Activated T-helper 2 cell treated with anti-CD3 and anti-CD28 coated beads, Interferon-gamma antibody, Interleukin-2, Interleukin-4, amounts not matched to agents 10 μg/mL and 5 μg/mL and 100 μg/mL, durations not matched to agents 14 hours and 24 hours and 36 hours (primary cell): ENCODE results near the gene ACTRT2. TPM values are rescaled to one million over a fixed set of nuclear protein-coding genes. Genes with fewer than 3 reads are reported as not detected.

ENCODE experiments used
- DNase-seq: peaks from one replicate; pipeline ENCODE4 v3.0.0; 2021; ENCODE audit warnings: low spot score
- H3K27ac Mint-ChIP-seq: one replicate; pipeline ENCODE4 v1.8.0; 2021; ENCODE audit warnings: mixed read lengths
- H3K27me3 Mint-ChIP-seq: one replicate; pipeline ENCODE4 v1.8.0; 2021; ENCODE audit warnings: low read depth, mixed read lengths
- H3K36me3 Mint-ChIP-seq: one replicate; pipeline ENCODE4 v1.8.0; 2021; ENCODE audit warnings: low read depth, mixed read lengths
- H3K4me1 Mint-ChIP-seq: one replicate; pipeline ENCODE4 v1.8.0; 2021; ENCODE audit warnings: low read depth, mixed read lengths
- H3K4me3 Mint-ChIP-seq: one replicate; pipeline ENCODE4 v1.8.0; 2021; ENCODE audit warnings: low read depth, mild to moderate bottlenecking, moderate library complexity, mixed read lengths
- H3K9me3 Mint-ChIP-seq: one replicate; pipeline ENCODE4 v1.8.0; 2021; ENCODE audit warnings: mixed read lengths
- intact Hi-C: fragments of 100-400 bp; cut with micrococcal nuclease; formaldehyde crosslinking; loops from one replicate; pipeline ENCODE4 v1.15.1; 2023
- total RNA-seq: library from RNA; stranded (reverse); gene quantifications from 2 replicates; pipeline ENCODE4 v1.2.3, GENCODE V29; 2022

ACTRT2 gene
- not detected in 2 replicates for total RNA-seq

DNA sequence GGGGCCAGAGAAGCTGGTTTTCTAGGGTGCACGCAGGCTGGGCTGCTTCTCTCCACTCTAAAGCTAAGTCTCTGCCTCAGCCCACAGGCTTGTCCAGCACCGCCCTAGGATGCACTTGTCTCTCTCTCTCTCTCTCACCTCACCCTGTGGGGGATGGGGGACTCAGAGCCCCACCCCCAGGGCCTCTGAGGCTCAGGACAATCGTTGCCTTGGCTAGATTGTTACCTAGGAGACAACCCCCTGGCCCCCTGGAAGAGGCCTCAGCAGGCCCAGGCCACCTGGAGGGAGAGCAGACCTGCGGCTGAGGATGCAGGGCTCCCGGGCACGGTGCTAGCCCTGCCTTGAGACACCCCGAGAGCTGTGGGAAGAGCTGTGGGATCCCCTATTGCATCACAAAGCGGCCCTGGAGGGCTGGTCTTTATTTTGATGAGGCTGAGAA, at the start of gene ACTRT2:
Gene ACTRT2 (plus strand): TSS at position 235 of the 439 bp plus-strand sequence. CDS start 220 bp downstream, outside the sequence.
- Mint-ChIP-seq H3K4me3 (no peak within 1 kb of the TSS), H3K27me3 (no peaks in the 10 kb centered on the region), H3K36me3 (no peaks in the 10 kb centered on the region), H3K4me1 (no peaks in the 10 kb centered on the region), H3K27ac (no peak within 1 kb of the TSS), H3K9me3 (no peaks in the 10 kb centered on the region)
- no peak for DNase-seq
- intact Hi-C loops, result no loop called here

DNA sequence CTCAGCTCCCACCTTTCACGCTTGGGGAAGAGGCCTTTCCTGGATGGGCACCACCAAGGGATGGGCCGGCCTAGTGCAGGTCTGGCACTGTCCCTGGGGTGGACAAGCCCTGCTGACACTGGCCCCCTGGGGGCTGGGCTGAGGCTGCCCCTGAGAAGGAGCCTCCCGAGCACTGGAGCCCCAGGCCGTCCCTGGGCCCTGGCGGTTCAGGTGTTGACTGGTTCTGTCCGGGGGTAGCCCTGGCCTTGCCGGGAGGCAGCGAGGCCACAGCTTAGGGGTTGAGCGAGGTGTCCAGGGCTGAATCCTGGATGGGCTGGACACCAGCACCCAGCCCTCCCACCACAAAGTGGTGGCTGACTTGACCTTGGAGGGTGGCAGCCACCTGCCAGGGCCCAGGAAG, 49.7 kb upstream of the ACTRT2 start:
- no peaks in the 10 kb centered on the region for H3K36me3 Mint-ChIP-seq
- no peak for DNase-seq
- no peak overlapping the region for H3K27ac Mint-ChIP-seq
- no peaks in the 10 kb centered on the region for H3K9me3 Mint-ChIP-seq
- H3K27me3 Mint-ChIP-seq, result no peaks in the 10 kb centered on the region
- intact Hi-C loops, result no loop called here
- no peak overlapping the region for H3K4me3 Mint-ChIP-seq
- H3K4me1 Mint-ChIP-seq, result no peaks in the 10 kb centered on the region

DNA sequence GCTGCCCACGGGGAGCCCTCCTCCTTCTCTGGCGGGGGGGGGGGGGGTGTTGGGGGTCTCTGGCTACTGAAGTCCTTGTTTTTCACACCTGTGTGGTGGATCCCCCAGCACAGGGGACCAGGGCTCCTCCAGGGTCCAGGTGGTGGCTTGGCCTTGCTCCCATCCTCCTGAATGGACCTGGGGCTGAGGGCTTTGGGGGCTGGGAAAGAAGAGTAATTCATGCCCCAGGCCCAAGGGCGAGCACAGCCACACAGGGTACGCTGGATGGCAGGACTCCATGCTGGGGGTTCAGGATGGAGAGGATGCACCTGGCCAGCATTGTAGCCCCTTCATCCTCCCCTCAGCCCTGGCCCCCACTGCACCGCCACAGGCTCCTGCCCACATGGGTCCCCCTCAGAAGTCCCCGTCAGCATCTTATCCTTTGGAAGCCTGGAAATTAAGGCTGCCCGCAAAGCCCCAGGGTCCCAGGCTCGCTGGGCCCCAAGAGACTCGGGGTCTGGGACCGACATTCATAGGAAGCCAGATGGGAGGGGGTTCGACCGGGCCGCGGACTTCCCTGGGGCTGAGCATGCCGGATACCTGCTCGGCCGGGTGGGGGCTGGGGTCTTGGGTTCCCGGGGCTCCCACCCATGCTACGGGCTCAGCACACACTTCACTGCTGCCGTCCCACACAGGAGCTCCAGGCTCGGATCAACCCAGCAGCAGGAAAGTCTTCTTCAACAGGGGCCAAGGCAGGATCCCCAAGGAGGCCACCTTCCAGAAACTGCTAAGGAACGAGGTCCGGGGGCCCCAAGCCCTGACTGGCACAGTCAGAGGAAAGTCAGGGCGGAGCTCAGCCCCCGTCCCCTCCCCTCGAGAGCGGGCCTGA, 49.0 kb upstream of the ACTRT2 start:
- DNase-seq, result no peak

DNA sequence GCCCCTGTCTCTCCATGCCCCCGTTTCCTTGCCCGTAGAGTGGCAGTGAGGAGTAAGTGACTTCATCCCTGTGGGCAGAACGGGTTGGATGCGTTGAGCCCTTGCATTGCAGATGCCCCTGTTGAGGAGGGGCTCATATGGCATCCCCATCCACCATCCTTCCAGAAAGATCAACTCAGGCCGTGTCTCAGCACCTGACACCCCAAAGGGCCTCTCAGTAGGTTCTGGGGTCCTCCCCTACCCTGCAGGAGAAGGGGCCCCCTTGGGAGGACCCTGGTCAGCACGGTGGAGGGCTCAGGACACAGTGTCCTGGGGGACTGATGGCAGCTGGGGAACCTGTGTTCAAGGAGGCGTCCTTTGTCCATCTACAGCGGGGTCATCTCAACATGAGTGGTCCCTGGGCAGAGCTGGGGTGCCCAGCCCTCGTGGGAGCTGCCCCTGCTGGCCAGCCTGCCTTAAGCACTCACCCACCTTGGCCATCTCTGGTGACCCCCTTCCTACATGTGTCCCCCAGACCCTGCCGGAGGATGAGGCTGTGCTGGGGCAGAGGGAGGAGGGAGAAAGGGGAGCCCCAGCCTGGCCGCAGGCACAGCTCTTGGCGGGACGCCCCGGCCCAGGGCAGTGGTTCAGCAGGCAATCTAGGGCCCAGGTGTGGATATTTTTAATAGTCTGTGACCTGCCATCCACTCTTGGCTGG, 48.2 kb upstream of the ACTRT2 start:
- H3K4me1 Mint-ChIP-seq, result no peaks in the 10 kb centered on the region
- DNase-seq, result no peak
- H3K27ac Mint-ChIP-seq, result no peak overlapping the region
- H3K9me3 Mint-ChIP-seq, result no peaks in the 10 kb centered on the region
- H3K27me3 Mint-ChIP-seq, result no peaks in the 10 kb centered on the region
- intact Hi-C loops, result no loop called here
- H3K4me3 Mint-ChIP-seq, result no peak overlapping the region
- H3K36me3 Mint-ChIP-seq, result no peaks in the 10 kb centered on the region

More for the DNA sequence above, 49.0 kb upstream of the ACTRT2 start:
- Mint-ChIP-seq H3K27me3 (no peaks in the 10 kb centered on the region), H3K27ac (no peak overlapping the region), H3K9me3 (no peaks in the 10 kb centered on the region), H3K36me3 (no peaks in the 10 kb centered on the region), H3K4me1 (no peaks in the 10 kb centered on the region), H3K4me3 (no peak overlapping the region)
- intact Hi-C loops, result no loop called here

DNA sequence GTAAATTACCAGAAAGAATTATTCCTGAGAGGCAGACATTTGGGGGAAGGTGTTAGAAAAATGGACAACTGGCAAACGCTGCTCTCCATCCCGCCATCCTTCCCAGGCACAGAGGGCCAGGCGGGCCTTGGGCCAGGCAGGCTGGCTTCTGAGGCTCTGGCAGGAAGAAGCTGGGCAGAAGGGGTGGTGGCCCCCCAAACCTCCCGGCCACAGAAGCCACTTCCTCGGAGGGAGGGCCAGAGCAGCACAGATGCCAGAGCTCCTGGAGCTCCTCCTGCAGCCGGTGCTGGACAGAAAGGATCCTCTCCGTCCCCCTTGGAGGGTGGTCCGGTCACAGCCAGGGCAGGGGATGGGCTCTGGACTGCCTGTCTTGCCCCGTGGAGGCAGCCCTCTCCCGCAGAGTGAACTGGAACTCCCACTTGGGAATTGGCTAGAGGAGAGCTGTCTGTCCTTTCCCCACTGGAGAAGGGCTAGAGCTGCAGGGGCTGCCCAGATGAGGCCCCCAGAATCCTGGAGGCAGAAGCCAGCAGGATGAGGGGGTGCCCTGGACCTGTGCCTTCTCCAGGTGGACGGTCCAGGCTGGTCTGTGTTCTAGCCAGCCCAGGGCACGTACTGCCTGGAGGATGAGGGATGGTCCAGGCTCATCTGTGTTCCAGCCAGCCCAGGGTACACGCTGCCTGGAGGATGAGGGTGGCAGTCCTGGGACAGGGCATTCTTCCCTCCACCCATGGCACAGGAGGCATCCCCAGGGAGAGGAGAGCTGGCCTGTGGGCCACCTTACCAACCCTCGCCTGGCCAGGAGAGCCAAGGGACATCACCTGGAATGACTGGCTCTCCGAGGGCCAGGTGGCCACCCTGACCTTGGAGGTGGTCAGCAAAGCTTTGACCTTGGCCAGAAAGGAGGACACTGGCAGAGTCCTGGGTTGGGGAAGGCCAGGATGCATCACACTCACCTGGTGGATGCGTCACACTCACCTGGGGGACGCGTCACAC, 47.4 kb upstream of the ACTRT2 start:
- no peaks in the 10 kb centered on the region for H3K36me3 Mint-ChIP-seq
- no peaks in the 10 kb centered on the region for H3K4me1 Mint-ChIP-seq
- H3K27ac Mint-ChIP-seq, result no peak overlapping the region
- intact Hi-C loops, result no loop called here
- no peaks in the 10 kb centered on the region for H3K9me3 Mint-ChIP-seq
- H3K4me3 Mint-ChIP-seq, result no peak overlapping the region
- DNase-seq, result no peak
- H3K27me3 Mint-ChIP-seq, result no peaks in the 10 kb centered on the region

DNA sequence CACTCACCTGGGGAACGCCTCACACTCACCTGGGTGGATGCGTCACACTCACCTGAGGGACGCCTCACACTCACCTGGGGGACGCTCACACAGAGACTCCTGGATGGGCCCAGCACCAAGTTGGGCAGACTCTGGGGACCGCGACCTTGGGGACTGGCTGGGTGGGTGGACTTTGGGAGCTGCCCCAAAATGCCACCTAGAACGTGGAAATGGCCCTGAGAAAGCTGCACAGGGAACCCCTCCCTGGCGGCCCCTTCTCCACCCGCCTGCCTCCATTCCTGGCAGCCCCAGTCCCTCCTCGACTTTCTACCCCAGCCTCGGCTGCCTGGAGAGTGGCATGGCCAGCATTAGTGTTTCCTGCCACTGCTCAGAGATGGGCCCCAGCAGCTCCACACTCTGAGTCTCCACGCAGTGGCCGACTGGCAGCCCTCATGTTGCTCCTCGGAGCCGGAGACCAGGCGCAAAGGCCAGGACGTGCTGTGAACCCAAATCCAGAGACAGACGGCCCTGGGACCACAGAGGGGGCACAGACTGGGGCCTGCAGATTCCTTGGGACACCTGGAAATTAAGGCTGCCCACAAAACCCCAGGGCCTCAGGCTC, 46.5 kb upstream of the ACTRT2 start:
- DNase-seq, result no peak
- no peaks in the 10 kb centered on the region for H3K27me3 Mint-ChIP-seq

DNA sequence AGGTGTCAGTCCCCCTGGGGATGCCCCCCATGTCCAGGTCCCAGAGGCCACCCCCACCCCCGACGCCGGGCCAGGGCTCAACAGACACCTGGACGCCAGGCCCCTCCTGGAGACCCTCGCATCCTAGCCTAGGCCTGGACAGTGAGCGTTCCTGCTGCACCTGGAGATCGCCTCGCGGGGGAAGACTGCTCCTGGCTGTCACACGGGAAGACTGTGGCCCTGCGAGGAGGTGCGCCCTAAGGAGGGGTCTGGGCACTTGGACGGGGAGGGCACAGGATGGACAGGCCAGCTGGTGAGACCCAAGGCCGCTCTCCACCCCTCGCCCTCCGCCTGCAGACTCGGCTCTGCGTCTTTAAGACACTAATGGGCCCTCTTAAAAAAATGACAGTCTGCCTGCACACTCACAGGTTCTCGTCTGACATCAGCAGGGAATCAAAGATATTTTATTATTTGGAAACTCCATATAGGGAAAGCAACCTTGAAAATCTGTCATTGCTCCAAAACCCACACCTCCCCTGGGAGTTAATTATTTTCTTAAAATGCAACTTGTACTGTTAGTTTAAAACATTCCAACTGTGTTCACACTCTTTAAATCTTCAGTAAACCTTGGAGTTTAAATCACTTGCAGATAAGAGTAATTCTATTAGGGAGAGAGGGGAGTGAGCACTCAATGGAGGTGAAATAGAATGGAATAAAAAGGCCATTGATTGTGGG, 45.6 kb upstream of the ACTRT2 start:
- intact Hi-C loops, result no loop called here

More for the DNA sequence above, 46.5 kb upstream of the ACTRT2 start:
- intact Hi-C loops, result no loop called here
- Mint-ChIP-seq H3K36me3 (no peaks in the 10 kb centered on the region), H3K4me1 (no peaks in the 10 kb centered on the region), H3K4me3 (no peak overlapping the region), H3K9me3 (no peaks in the 10 kb centered on the region), H3K27ac (no peak overlapping the region)

DNA sequence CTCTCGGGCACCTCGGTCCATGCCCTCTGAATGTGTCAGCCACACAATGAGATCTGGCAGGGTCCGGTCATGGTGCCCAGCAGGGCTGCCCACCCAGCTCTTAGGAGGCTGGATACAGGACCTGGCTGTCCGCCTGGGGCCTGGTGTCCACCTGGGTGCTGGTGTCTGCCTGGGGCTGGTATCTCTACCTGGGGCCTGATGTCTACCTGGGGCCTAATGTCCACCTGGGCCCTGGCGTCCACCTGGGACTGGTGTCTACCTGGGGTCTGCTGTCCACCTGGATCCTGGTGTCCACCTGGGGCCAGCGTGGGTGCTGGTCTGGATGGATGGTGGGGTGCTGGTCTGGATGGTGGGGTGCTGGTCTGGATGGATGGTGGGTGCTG, 45.1 kb upstream of the ACTRT2 start:
- H3K27me3 Mint-ChIP-seq, result no peaks in the 10 kb centered on the region
- no peaks in the 10 kb centered on the region for H3K4me1 Mint-ChIP-seq
- no peaks in the 10 kb centered on the region for H3K9me3 Mint-ChIP-seq
- no peak overlapping the region for H3K4me3 Mint-ChIP-seq
- intact Hi-C loops, result no loop called here
- no peak for DNase-seq
- H3K36me3 Mint-ChIP-seq, result no peaks in the 10 kb centered on the region
- no peak overlapping the region for H3K27ac Mint-ChIP-seq

More for the DNA sequence above, 45.6 kb upstream of the ACTRT2 start:
- Mint-ChIP-seq H3K36me3 (no peaks in the 10 kb centered on the region), H3K4me3 (no peak overlapping the region), H3K9me3 (no peaks in the 10 kb centered on the region), H3K27ac (no peak overlapping the region), H3K27me3 (no peaks in the 10 kb centered on the region), H3K4me1 (no peaks in the 10 kb centered on the region)
- no peak for DNase-seq

DNA sequence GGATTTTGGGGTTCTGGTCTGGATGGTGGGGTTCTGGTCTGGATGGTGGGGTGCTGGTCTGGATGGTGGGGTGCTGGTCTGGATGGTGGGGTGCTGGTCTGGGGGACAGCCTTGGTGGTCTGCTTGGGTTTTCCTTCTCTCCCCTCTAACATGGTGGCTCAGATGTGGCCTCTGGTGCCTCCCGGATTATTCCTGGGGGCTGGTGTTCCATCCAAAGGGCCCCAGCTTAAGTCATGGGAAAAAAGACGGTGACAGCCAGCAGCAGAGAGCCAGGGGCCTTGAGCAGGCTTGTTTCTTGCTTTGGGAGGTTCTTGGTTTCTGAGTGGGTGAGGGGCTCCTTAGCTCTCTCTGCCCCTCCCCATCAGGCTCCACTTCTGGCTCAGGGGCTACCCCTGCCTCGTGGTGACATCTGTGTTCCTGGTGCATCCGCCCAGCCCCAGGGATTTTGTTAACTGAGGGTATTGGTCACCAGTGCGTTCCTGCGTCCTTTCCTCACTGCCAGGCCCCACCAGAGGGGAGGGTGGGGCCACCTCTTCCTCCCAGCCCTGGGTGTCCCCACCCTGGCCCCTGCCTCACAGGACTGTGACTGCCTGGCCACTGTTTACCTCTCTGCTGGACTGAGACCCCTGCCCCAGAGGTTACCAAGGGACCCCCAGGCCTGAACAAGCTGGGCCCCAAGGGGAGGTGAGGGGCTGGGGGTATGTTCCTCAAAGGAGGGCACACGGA, 43.2 kb upstream of the ACTRT2 start:
- Mint-ChIP-seq H3K9me3 (no peaks in the 10 kb centered on the region), H3K4me1 (no peaks in the 10 kb centered on the region), H3K4me3 (no peak overlapping the region), H3K36me3 (no peaks in the 10 kb centered on the region), H3K27ac (no peak overlapping the region), H3K27me3 (no peaks in the 10 kb centered on the region)
- intact Hi-C loops, result no loop called here
- no peak for DNase-seq

DNA sequence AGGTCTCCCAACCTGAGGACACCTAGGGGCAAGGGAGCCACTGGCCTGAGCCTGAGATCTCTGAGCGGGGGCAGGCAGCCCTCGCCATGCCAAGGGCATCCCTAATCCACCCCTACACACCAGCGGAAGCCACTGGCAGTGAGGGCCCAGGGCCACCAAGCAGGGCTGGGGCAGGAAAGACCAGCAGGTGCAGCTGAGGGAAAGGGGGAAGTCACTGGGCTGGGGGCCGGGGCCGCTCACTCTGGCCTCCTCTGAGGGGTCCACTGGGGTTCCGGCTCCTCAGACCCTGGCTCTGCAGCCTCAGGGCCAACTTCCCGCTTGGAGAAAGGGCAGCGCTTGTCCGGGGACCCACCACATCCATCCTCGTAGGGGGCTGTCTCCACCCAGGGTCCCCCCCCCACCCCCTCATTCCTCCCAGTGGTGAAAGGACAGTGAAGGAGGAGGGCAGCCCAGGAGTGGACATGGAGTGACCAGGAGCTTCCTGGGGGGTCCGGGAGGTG, 42.5 kb upstream of the ACTRT2 start:
- no peak for DNase-seq
- no peaks in the 10 kb centered on the region for H3K36me3 Mint-ChIP-seq
- no peak overlapping the region for H3K27ac Mint-ChIP-seq
- intact Hi-C loops, result no loop called here
- H3K27me3 Mint-ChIP-seq, result no peaks in the 10 kb centered on the region
- H3K9me3 Mint-ChIP-seq, result no peaks in the 10 kb centered on the region
- no peaks in the 10 kb centered on the region for H3K4me1 Mint-ChIP-seq
- no peak overlapping the region for H3K4me3 Mint-ChIP-seq
